ENCODE measurements around the gene CD40LG. TPM values are rescaled to one million over a fixed set of nuclear protein-coding genes. Genes with fewer than 3 reads are reported as not detected.

CD40LG gene
- total RNA-seq, 1 donor from 2014 or later = not detected

DNA sequence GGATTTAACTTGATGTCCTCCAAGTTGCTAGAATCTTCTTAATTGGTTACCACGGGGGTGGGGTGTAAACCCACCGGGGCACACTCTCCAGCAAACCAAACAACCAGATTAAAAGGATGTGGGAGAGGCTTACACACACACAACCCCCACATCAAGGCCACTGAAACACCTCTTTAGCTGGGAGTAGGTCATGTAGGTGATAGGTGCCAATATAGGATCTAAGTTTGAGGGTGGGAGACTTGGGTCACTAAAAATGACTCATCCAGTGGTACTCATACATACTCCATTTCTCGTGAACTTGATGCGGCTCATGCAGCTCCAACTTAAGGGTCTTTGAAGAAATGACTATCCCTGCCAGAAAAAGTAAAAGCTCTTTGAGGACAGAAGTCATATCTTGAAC, 20.5 kb upstream of the CD40LG start:
- TF ChIP-seq, protein P1, sequence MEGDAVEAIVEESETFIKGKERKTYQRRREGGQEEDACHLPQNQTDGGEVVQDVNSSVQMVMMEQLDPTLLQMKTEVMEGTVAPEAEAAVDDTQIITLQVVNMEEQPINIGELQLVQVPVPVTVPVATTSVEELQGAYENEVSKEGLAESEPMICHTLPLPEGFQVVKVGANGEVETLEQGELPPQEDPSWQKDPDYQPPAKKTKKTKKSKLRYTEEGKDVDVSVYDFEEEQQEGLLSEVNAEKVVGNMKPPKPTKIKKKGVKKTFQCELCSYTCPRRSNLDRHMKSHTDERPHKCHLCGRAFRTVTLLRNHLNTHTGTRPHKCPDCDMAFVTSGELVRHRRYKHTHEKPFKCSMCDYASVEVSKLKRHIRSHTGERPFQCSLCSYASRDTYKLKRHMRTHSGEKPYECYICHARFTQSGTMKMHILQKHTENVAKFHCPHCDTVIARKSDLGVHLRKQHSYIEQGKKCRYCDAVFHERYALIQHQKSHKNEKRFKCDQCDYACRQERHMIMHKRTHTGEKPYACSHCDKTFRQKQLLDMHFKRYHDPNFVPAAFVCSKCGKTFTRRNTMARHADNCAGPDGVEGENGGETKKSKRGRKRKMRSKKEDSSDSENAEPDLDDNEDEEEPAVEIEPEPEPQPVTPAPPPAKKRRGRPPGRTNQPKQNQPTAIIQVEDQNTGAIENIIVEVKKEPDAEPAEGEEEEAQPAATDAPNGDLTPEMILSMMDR (conservative IDR thresholded peaks at IDR 0.05; ENCODE audit: low read depth, low read length) = no peak
- H3K4me3 ChIP-seq (ENCODE audit: low read depth, low read length) = no peak overlapping the region
- DNase-seq (ENCODE audit: low read depth) = no peak

DNA sequence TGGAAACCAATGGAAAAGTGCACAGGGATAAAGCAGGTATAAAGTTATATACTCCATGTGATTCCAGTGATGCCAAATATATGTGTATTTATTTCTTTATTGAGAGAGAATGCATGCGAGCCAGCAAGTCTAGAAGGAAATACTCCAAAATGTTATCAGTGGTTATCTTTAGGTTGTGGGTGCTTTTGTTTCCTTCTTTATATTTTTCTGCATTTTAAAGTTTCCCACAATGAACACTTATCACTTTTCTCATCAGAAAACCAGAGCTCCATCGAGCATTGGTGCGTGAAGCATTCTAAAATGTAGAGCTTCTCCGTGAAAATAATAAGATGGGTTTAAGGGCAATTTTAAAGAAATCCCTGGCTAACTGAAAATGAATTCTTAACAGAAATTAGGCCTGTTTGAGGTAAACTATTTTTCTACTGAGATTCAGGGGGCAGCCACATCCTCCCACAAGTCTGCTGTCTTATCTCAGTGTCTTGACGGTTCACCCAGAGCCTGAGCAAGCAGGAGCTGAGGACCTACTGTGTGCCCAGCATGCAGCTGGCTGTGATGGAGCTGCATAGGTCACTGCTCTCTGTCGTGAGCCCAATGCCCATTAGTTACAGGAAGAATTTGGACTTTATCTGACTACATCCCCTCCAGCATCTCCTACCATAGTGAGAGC, 18.7 kb upstream of the CD40LG start:
- TF ChIP-seq, protein P1 (conservative IDR thresholded peaks at IDR 0.05; ENCODE audit: low read depth, low read length) = no peak
- DNase-seq (ENCODE audit: low read depth) = no peak
- no peak overlapping the region for H3K4me3 ChIP-seq (ENCODE audit: low read depth, low read length)

DNA sequence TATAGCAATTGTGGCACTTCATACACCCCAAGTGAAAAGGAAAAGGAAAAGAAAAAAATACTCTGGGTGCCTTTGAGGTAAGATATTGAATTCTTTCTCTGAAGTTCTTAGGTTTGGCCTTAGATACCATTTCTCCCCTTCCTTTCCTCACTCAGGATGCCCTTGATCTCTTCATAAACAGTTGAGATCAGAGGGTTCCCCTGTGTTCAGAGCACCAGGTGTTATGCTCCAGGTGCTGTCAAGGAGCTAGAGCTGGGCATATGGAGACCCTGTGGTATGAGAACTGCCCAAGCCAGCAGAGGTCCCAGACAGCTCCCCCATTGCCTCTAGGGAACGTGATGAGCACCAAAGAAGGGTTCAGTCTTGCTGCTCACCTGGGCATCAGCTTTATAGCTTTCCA, 17.1 kb upstream of the CD40LG start:
- TF ChIP-seq, protein P1 (conservative IDR thresholded peaks at IDR 0.05; ENCODE audit: low read depth, low read length) = no peak
- DNase-seq (ENCODE audit: low read depth) = no peak
- H3K4me3 ChIP-seq (ENCODE audit: low read depth, low read length) = no peak overlapping the region

DNA sequence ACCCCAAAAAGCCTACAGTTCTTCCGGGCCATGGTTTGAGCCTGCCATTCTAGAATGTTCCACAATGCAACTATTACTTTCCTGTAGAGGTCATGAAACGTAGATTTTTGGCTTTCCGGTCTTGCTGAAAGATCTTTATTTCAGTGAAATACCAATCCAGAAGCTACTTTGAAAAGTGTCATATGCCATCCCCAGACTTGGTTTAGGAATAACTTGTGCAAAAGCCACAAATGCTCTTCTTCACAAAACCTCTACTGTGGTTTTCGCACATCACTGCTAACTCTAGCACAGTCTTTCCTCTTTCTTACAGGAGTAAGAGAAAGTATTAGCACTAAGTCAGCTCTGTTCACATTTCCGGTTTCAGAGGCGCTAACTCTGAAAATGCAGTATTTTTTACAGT, 12.7 kb upstream of the CD40LG start:
- DNase-seq (ENCODE audit: low read depth) = no peak
- TF ChIP-seq, protein P1 (conservative IDR thresholded peaks at IDR 0.05; ENCODE audit: low read depth, low read length) = no peak
- no peak overlapping the region for H3K4me3 ChIP-seq (ENCODE audit: low read depth, low read length)

DNA sequence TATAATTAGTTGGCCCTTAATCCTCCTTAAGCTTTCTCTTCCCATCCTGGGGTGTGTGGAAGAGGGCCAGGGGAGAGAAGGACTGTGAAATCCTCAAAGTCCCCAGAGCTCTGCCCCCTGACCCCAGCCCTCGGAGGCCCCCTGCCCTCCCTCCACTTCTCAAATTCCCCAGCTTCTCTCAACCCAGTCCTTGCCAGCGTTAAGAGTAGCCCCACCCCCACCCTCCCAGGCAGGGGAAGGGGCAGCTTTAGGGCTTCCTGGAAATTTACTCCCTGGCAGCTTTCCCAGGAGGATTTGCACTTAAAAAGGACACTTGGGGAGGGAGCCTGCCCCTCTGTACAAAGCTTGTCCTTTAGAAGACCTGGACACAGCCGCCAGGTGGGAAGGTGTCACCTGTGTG, 11.8 kb upstream of the CD40LG start:
- DNase-seq (ENCODE audit: low read depth) = no peak
- H3K4me3 ChIP-seq (ENCODE audit: low read depth, low read length) = no peak overlapping the region
- TF ChIP-seq, protein P1 (conservative IDR thresholded peaks at IDR 0.05; ENCODE audit: low read depth, low read length) = no peak

DNA sequence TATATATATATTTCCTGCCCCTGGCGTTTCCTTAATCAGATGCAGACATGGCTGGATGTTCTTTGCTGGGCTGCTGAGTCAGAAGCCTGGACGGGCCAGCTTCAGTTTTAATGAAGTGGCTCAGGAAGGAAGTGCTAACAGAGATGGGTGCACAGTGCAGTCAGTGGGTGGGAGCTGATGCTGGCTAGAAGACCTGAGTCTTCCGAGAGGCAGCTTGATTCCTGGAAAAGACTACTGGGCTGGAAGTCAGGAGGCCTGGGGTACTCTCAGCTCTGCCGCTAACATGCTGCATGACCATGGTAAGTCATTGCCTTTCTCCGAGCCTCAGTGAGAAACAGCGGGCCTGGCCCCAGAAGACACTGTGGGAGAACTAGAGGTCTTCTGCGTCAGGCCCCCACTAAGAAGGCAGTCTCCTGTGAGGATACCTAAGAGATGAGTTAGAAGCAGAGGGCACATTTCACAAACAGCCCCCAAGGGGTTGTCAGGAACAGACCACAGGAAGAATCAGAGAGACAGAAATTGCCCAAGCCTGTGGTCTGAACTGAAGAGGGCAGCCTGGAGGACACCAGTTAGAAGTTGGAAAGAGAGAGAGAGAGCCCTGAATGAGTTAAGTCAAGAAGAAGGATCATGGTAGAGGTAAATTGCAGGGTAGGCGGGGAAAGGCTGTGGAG, 8.3 kb upstream of the CD40LG start:
- no peak overlapping the region for H3K4me3 ChIP-seq (ENCODE audit: low read depth, low read length)
- TF ChIP-seq, protein P1 (conservative IDR thresholded peaks at IDR 0.05; ENCODE audit: low read depth, low read length) = no peak
- no peak for DNase-seq (ENCODE audit: low read depth)

DNA sequence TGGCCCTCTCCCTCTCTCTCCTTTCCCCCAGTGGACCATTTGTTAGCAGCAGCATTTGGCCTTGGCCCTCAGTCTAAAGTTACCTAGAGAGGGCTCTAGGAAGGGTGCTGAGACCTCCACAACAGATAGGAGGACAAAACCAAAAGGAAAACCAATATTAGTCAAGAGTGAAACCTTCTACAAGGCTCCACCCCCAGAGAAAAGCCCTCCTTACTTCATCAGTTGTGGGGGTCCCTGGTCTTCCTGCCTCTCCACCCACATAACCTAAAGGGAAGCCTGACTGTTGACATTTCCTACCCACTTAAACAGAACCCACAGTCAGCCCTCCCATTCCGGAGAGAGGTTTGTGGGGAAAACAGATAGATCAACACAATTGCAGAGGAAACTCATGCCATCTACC, 4.7 kb upstream of the CD40LG start:
- TF ChIP-seq, protein P1 (conservative IDR thresholded peaks at IDR 0.05; ENCODE audit: low read depth, low read length) = no peak
- no peak for DNase-seq (ENCODE audit: low read depth)
- H3K4me3 ChIP-seq (ENCODE audit: low read depth, low read length) = no peak overlapping the region

Data from epithelial cell of proximal tubule (primary cell).